HG03097 (cell line): ENCODE measurements around the gene TPRA1.
A peak's percentile ranks its signal among the peaks of the same experiment; 100 is the strongest.
"Not testable (repeated sequence)": the region's sequence is repeated elsewhere in the genome, so short reads cannot be mapped to it uniquely, and the experiment has no call there.

Experiments
- ATAC-seq: cut with Tn5 transposase; IDR thresholded peaks from one replicate; pipeline ENCODE4 v1.9.1; 2021; ENCODE audit not compliant: unreplicated experiment, low FRiP score

TPRA1 gene

GRCh38 chr3:127616836-127617605 is 26.5 kb upstream of the TPRA1 start:
- no peak for ATAC-seq

GRCh38 chr3:127615631-127616305 is 25.2 kb upstream of the TPRA1 start:
- no peak for ATAC-seq

- ATAC-seq, result no peak
Measured at GRCh38 chr3:127614928-127615589, 24.5 kb upstream of the TPRA1 start.

DNA sequence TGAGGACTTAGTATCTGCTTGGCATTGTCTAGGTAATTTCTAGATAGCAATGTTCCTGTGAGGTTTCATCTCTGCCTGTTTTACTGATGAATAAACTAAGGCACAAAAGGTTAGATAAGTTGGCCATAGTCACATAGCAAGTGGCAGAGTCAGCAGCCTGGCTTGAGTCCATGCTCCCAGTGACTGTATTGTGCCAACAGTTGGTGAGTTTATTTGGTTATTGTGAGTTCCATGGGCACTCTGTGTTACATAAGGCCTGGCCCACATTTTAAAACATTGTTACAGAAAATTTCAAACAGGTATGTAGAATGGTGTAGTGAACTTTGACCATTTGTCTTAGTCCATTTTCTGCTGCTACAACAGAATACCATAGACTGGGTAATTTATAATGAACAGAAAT is 22.9 kb upstream of the TPRA1 start:
- ATAC-seq, result no peak

DNA sequence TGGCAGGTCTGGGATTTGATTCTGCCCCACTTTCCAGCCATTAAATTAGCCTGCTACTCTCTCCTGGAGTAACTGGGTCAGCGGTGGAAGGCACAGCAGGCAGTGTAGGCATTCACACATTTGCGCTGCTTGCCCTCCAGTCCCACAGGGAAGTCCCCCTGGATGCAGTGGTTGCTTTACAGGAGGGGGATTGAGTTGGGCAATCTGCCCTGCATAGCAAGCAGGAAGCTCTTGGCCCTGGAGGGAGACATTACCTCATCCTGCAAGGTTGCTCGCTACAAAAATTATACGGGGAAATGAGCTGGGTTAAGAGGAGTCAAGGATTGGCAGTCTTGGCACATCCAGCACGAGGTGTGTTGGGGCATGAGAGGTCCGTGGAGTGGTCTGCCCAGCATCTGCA is 22.4 kb upstream of the TPRA1 start:
- no peak for ATAC-seq

DNA sequence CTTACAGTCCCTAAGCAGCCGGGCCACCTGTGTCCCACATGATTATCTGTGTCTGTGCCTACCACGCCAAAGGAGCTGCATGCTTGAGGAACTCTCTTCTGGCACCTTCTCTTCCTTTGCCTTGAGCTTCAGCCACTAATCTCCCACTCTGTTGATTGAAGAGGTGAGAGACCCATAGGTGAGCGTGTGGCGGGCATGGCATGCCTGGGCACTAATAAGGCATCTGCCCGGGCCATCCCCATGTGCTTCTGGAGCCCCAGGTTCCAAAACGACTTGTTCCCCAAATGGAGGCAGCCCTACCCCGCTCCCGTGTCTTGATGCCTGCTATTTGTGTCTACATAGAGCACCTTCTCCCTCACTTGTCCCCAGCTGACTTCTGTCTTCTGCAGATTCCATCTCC is 20.7 kb upstream of the TPRA1 start:
- ATAC-seq, result no peak

DNA sequence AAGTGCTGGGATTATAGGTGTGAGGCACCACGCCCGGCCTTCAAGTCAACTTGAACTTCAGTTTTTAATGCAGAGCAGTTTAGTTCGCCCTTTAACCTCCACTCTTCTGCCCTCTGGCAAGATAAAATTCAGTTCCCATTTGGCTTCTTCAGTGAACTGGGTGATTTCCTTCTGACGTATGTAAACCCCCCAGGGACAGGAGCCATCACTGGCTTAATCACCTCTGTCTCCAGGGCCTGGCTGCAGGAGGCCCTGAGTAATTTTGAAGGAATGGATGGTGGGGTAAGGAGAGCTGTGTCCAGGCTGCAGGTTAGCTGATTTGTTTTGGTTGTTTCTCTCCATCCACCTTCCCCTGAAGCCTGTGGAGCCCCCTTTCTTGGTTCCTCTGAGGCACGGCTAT is 19.6 kb upstream of the TPRA1 start:
- ATAC-seq, result no peak

GRCh38 chr3:127608362-127608718 is 17.8 kb upstream of the TPRA1 start:
- no peak for ATAC-seq

DNA sequence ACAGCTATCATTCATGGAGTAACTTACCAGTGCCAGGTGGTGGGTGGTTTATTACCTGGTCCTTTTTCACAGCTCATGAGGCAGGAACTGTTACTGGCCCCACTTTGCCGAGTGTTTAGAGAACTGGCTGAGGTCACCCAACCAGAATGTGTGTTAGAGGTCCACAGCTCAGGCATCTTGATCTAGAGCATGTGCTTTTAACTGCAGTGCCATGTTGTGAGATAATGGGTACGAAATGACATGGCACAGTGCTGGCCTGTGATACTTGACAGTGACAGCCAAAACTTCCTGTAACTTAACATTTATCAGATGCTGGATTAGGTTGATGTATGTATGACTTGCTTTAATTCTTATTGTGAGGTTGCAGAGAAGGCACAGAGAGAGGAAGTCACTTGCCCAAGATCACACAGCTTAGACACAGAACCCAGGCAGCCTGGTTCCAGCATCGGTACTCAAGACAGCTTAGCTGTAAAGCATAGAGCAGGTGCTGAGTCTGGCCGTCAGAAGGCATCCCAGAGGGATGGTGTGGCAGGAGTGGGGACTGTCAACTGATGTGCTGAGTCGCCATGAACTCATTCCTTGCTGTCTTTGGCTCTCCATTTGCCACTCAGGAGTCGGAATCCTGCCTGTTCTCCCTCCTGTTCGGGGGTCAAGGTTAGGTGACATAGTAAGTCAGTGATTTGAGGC is 17.3 kb upstream of the TPRA1 start:
- no peak for ATAC-seq

DNA sequence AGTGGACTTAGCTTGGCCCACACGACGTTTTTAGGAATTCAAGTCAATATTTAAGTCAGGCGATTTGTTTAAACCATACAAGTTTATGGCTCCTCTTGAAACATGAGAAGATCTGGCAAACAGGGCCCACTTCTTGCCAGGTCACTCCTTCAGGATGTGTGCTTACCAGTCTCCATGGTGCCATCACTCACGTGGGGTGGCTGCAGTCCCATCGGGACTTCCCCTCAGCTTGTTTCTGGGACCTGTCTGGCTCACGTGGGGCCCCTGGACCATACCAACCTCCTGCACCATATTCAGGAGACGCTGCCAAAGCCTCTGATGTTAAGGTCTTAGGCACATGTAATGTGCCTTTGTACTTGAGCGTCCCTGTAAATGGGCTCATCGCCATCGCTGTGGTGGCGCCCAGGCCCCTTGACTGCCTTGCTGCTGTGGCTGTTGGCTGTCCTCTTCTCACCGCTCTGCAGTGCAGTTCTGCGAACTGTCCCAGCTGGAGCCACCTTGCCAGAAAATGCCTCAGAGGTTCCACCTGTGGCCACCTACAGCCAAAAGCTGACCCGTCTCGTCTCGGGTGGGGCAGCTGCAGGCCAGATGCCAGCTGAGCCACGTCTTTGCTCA is 16.6 kb upstream of the TPRA1 start:
- ATAC-seq, result no peak

DNA sequence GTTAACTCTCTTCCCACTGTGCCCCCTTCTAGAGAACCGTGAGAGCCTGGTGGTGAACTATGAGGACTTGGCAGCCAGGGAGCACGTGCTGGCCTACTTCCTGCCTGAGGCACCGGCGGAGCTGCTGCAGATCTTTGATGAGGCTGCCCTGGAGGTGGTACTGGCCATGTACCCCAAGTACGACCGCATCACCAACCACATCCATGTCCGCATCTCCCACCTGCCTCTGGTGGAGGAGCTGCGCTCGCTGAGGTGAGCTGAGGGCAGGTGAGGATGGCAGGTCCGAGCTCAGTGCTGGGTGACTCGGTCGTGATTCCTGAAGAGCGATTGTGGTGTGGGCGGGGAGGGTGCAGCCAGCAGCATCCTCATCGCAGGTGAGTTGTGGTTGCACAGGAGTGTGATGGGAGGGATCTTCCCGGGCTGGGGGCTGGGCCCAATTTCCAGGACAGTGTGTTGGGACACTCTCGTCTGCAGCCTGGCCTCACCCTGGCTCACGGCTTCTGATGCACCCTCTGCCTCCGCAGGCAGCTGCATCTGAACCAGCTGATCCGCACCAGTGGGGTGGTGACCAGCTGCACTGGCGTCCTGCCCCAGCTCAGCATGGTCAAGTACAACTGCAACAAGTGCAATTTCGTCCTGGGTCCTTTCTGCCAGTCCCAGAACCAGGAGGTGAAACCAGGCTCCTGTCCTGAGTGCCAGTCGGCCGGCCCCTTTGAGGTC is 15.7 kb upstream of the TPRA1 start:
- no peak for ATAC-seq

GRCh38 chr3:127605547-127605946 is 15.0 kb upstream of the TPRA1 start:
- ATAC-seq, result not testable (repeated sequence)

DNA sequence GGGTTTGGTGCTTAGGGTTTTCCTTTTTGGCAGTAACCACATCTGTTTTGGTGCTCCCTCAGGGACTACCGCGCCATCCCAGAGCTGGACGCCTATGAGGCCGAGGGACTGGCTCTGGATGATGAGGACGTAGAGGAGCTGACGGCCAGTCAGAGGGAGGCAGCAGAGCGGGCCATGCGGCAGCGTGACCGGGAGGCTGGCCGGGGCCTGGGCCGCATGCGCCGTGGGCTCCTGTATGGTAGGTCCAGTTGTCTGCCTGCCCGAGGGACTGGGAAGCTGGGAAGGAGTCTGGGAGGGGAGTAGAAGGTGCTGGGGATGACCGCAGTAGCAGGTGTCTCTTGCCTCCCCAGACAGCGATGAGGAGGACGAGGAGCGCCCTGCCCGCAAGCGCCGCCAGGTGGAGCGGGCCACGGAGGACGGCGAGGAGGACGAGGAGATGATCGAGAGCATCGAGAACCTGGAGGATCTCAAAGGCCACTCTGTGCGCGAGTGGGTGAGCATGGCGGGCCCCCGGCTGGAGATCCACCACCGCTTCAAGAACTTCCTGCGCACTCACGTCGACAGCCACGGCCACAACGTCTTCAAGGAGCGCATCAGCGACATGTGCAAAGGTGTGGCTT is 14.1 kb upstream of the TPRA1 start:
- ATAC-seq, result no peak

- ATAC-seq, result peak; percentile 49
Measured at GRCh38 chr3:127604035-127604434, 13.5 kb upstream of the TPRA1 start.

DNA sequence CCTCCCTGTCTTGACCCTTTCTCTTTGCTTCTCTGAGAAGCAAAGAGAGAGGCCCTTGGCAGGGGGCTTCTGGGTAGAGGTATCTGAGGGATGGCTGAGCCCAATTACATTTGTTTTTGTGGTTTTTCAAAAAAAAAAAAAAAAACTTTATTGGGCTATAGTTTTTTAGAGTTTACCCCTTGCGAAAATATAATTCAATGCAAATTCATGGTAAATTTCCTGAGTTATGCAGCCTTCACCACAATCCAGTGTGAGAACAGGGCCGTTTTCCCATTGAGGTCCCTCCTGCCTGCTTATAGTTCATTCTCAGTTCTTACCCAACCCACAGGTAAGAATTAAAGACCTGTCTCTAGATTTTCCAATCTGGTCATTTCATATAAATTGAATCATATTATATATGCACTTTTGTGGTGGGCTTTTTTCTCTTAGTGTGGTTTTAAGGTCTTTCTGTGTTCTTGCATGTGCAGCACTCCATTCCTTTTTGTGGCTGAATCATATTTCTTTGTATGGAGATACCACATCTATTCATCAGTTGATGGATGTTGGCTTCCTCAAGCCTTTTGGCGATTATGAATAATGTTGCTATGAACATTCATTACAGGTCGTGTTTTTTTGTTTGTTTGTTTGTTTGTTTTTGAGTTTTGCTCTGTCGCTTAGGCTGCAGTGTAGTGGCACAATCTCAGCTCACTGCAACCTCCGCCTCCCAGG is 10.4 kb upstream of the TPRA1 start:
- no peak for ATAC-seq

GRCh38 chr3:127598841-127599570 is 8.5 kb upstream of the TPRA1 start:
- no peak for ATAC-seq

- no peak for ATAC-seq
Measured at GRCh38 chr3:127597020-127597771, 6.7 kb upstream of the TPRA1 start.

DNA sequence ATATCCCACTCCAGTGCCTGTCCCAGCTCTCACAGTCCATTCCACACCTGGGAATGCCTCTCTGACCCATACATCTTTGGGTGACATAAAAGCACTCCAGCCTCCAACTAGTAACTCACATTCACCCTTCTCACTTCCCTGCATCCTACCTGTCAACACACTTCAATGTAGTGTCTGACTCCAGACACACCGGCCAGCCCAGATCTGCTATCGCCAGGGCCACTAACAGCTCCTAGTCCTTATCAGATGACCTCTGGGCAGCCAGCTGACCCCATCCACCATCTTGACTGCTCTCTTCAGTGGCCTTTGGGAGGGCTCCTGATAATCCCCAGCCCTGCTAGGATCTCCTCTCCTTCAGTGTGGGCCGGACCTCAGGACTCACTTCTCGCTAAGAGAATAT is 4.8 kb upstream of the TPRA1 start:
- no peak for ATAC-seq
